H9 (cell line): ENCODE measurements around the gene CEACAM18. TPM values are rescaled to one million over a fixed set of nuclear protein-coding genes. Genes with fewer than 3 reads are reported as not detected.

Experiments
- DNase-seq: peaks from one replicate; pipeline ENCODE4 v3.0.0-alpha.2; 2017
- H2AFZ ChIP-seq: one replicate; pipeline ENCODE4 v1.6.1; 2013; ENCODE audit warnings: mild to moderate bottlenecking, low read length, control low read depth, moderate library complexity
- H2AK5ac ChIP-seq: 2 replicates; pipeline ENCODE4 v1.6.1; 2013; ENCODE audit warnings: low read length, control low read depth, mixed read lengths; ENCODE audit not compliant: insufficient read length
- H2BK120ac ChIP-seq: one replicate; pipeline ENCODE4 v1.6.1; 2013; ENCODE audit warnings: low read depth, mild to moderate bottlenecking, low read length, control low read depth, inconsistent platforms; ENCODE audit not compliant: poor library complexity, severe bottlenecking
- H2BK12ac ChIP-seq: 2 replicates; pipeline ENCODE4 v1.6.1; 2013; ENCODE audit warnings: low read length, control low read depth, mixed read lengths, low read depth; ENCODE audit not compliant: insufficient read length
- H2BK15ac ChIP-seq: 2 replicates; pipeline ENCODE4 v1.6.1; 2013; ENCODE audit warnings: low read depth, low read length, control low read depth
- H2BK20ac ChIP-seq: one replicate; pipeline ENCODE4 v1.6.1; 2013; ENCODE audit warnings: low read depth, mild to moderate bottlenecking, low read length, control low read depth, inconsistent platforms; ENCODE audit not compliant: poor library complexity, severe bottlenecking
- H2BK5ac ChIP-seq: 2 replicates; pipeline ENCODE4 v1.6.1; 2013; ENCODE audit warnings: low read length, control low read depth, mixed read lengths; ENCODE audit not compliant: insufficient read length
- H3K14ac ChIP-seq: 2 replicates; pipeline ENCODE4 v1.6.1; 2013; ENCODE audit warnings: low read length, control low read depth; ENCODE audit not compliant: insufficient read depth
- H3K18ac ChIP-seq: 2 replicates; pipeline ENCODE4 v1.6.1; 2013; ENCODE audit warnings: low read depth, mild to moderate bottlenecking, mixed read lengths, low read length, control low read depth; ENCODE audit not compliant: insufficient read length
- H3K23ac ChIP-seq: 2 replicates; pipeline ENCODE4 v1.6.1; 2013; ENCODE audit warnings: low read length, control low read depth, mixed read lengths, low read depth; ENCODE audit not compliant: insufficient read length
- H3K23me2 ChIP-seq: 2 replicates; pipeline ENCODE4 v1.6.1; 2013; ENCODE audit warnings: low read depth, mild to moderate bottlenecking, mixed read lengths, low read length, control low read depth; ENCODE audit not compliant: insufficient read length, poor library complexity, severe bottlenecking
- H3K27ac ChIP-seq: 2 replicates; pipeline ENCODE4 v1.5.1; 2013; ENCODE audit warnings: low read length, control low read depth, mixed read lengths, low read depth; ENCODE audit not compliant: insufficient read length
- H3K27me3 ChIP-seq: 2 replicates; pipeline ENCODE4 v1.6.1; 2013; ENCODE audit warnings: low read length, control low read depth, inconsistent platforms; ENCODE audit not compliant: insufficient read depth
- H3K4ac ChIP-seq: 2 replicates; pipeline ENCODE4 v1.6.1; 2013; ENCODE audit warnings: low read depth, mild to moderate bottlenecking, control low read depth, inconsistent platforms, low read length, moderate library complexity
- H3K4me1 ChIP-seq: 2 replicates; pipeline ENCODE4 v1.6.1; 2013; ENCODE audit warnings: low read length, control low read depth, inconsistent platforms; ENCODE audit not compliant: insufficient read depth
- H3K4me2 ChIP-seq: 2 replicates; pipeline ENCODE4 v1.6.1; 2013; ENCODE audit warnings: low read length, control low read depth, mixed read lengths; ENCODE audit not compliant: insufficient read length, insufficient read depth
- H3K56ac ChIP-seq: 2 replicates; pipeline ENCODE4 v1.6.1; 2013; ENCODE audit warnings: low read depth, mild to moderate bottlenecking, mixed read lengths, low read length, control low read depth; ENCODE audit not compliant: insufficient read length
- H3K79me1 ChIP-seq: 2 replicates; pipeline ENCODE4 v1.6.1; 2013; ENCODE audit warnings: low read depth, mild to moderate bottlenecking, moderate library complexity, low read length, control low read depth, inconsistent platforms; ENCODE audit not compliant: insufficient read depth, poor library complexity, severe bottlenecking
- H3K79me2 ChIP-seq: 2 replicates; pipeline ENCODE4 v1.6.1; 2013; ENCODE audit warnings: low read length, control low read depth, inconsistent platforms; ENCODE audit not compliant: insufficient read depth
- H3K9ac ChIP-seq: 2 replicates; pipeline ENCODE4 v1.6.1; 2013; ENCODE audit warnings: low read length, control low read depth, mixed read lengths; ENCODE audit not compliant: insufficient read length; ENCODE audit errors: extremely low read depth
- H3K9me3 ChIP-seq: one replicate; pipeline ENCODE4 v1.6.1; 2013; ENCODE audit warnings: low read depth, low read length, inconsistent platforms; ENCODE audit not compliant: control insufficient read depth
- H3T11ph ChIP-seq: one replicate; pipeline ENCODE4 v1.6.1; 2013; ENCODE audit warnings: mild to moderate bottlenecking, low read length, control low read depth, inconsistent platforms
- H4K20me1 ChIP-seq: one replicate; pipeline ENCODE4 v1.6.1; 2013; ENCODE audit not compliant: control insufficient read depth, insufficient read length, insufficient read depth
- H4K5ac ChIP-seq: 2 replicates; pipeline ENCODE4 v1.6.1; 2013; ENCODE audit warnings: low read depth, mild to moderate bottlenecking, mixed read lengths, low read length, control low read depth; ENCODE audit not compliant: insufficient read length
- H4K8ac ChIP-seq: replicated peaks from 2 replicates; pipeline ENCODE4 v1.6.1; 2013; ENCODE audit warnings: low read length, control low read depth, mixed read lengths, low read depth; ENCODE audit not compliant: insufficient read length
- H4K91ac ChIP-seq: 2 replicates; pipeline ENCODE4 v1.6.1; 2013; ENCODE audit warnings: low read depth, mild to moderate bottlenecking, moderate library complexity, mixed read lengths, low read length, control low read depth; ENCODE audit not compliant: insufficient read length
- H3K27ac Mint-ChIP-seq, 3 experiments: 2 replicates in 2 of 3; 3 replicates in 1 of 3; pipeline ENCODE4 v1.8.0; 2020 to 2021; ENCODE audit warnings: mixed read lengths in 3 of 3, mild to moderate bottlenecking in 1 of 3, moderate library complexity in 1 of 3
- H3K27me3 Mint-ChIP-seq: 2 replicates; pipeline ENCODE4 v1.8.0; 2021; ENCODE audit warnings: low read depth, mild to moderate bottlenecking, moderate library complexity, mixed read lengths
- H3K36me3 Mint-ChIP-seq, 3 experiments: 2 replicates in 2 of 3; 3 replicates in 1 of 3; pipeline ENCODE4 v1.8.0; 2020 to 2021; ENCODE audit warnings: low read depth in 3 of 3, mixed read lengths in 3 of 3; ENCODE audit not compliant: insufficient read depth in 1 of 3
- H3K4me1 Mint-ChIP-seq, 2 experiments: 2 replicates each; pipeline ENCODE4 v1.8.0; 2020; ENCODE audit warnings: mixed read lengths in 2 of 2
- H3K4me3 Mint-ChIP-seq, 2 experiments: 2 replicates in 1 of 2; 3 replicates in 1 of 2; pipeline ENCODE4 v1.8.0; 2020 to 2021; ENCODE audit warnings: mild to moderate bottlenecking in 2 of 2, mixed read lengths in 2 of 2, moderate library complexity in 1 of 2
- H3K9me3 Mint-ChIP-seq, 2 experiments: 2 replicates in 1 of 2; 3 replicates in 1 of 2; pipeline ENCODE4 v1.8.0; 2020; ENCODE audit warnings: mild to moderate bottlenecking in 2 of 2, mixed read lengths in 2 of 2, moderate library complexity in 1 of 2
- WGBS: extraction: QIAGEN DNeasy Blood & Tissue Kit; methylation state at CpG from one replicate; pipeline ENCODE4 v1.1.7; 2013; ENCODE audit warnings: missing lambda C conversion rate, low lambda C conversion rate, mixed read lengths; ENCODE audit not compliant: insufficient read length; ENCODE audit errors: extremely low coverage; 5-methylcytosine and 5-hydroxymethylcytosine counted together
- total RNA-seq: library from RNA; stranded (reverse); gene quantifications from 2 replicates; pipeline ENCODE4 v1.2.1, GENCODE V29; 2021
- TF ChIP-seq, protein P1 (sequence below): fragments of 200-600 bp; sonication (generic); conservative IDR thresholded peaks from 3 replicates; pipeline ENCODE4 v1.8.0; 2021; ENCODE audit warnings: antibody characterized with exemption, mild to moderate bottlenecking

CEACAM18 gene
- total RNA-seq, 1 experiment from 2014 or later, result not detected

DNA sequence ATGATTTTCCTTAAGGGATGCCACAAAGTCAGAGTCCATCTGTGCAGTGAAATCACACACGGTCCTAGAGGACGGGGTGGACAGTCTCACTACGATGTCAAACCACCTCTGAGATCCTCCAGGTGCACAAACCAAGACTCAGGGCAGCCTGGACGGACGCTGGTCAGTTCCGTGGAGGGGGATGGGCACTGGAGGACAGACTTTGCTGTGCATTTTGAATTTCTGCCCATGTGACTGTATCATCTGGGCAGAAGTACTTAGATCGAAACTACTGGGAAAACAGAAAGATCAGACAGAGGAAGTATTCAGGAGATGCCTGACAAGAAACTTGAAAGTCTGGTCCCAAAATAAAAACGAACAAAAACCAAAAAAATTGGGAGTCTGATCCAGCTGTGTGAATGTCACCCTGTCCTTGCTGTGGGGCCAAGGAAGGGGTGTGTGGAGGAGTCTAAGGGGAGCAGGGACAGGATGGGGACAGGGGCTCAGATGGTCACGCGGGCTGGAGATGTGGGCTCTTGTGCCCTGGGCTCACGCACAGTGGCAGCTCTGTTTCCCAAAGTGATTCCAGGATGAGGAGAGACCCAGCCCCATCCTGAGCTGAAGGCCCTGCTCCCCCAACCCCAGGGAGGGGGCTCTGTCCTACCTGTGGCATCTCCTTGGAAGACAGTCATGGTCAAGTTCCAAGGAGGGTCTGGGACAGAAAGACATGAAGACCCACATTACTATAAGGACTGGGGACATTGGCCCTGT is 21.6 kb upstream of the CEACAM18 start:
- peaks cover 24% of the 10 kb centered on the region for H3K27me3 Mint-ChIP-seq
- Histone ChIP-seq H2BK5ac (no peak overlapping the region), H3K27ac (no peak overlapping the region), H3K4me2 (no peak overlapping the region), H3K27me3 (no peaks in the 10 kb centered on the region), H2BK120ac (no peak overlapping the region), H3K23me2 (no peaks in the 10 kb centered on the region), H3K4me1 (no peaks in the 10 kb centered on the region), H4K20me1 (no peaks in the 10 kb centered on the region), H2BK20ac (no peak overlapping the region), H3K9me3 (no peaks in the 10 kb centered on the region), H2BK12ac (no peak overlapping the region), H3T11ph (no peak overlapping the region), H3K9ac (no peak overlapping the region), H4K91ac (no peak overlapping the region), H3K79me1 (no peaks in the 10 kb centered on the region), H3K23ac (no peak overlapping the region), H2AK5ac (no peak overlapping the region), H4K8ac (no peak overlapping the region), H3K4ac (no peak overlapping the region), H4K5ac (no peak overlapping the region), H3K14ac (no peak overlapping the region; the same call in 1 of the 2 replicates), H3K79me2 (no peaks in the 10 kb centered on the region), H3K18ac (no peak overlapping the region), H2AFZ (no peak overlapping the region), H3K56ac (no peak overlapping the region), H2BK15ac (no peak overlapping the region)
- H3K4me3 Mint-ChIP-seq, result no peak overlapping the region
- TF ChIP-seq, protein P1, sequence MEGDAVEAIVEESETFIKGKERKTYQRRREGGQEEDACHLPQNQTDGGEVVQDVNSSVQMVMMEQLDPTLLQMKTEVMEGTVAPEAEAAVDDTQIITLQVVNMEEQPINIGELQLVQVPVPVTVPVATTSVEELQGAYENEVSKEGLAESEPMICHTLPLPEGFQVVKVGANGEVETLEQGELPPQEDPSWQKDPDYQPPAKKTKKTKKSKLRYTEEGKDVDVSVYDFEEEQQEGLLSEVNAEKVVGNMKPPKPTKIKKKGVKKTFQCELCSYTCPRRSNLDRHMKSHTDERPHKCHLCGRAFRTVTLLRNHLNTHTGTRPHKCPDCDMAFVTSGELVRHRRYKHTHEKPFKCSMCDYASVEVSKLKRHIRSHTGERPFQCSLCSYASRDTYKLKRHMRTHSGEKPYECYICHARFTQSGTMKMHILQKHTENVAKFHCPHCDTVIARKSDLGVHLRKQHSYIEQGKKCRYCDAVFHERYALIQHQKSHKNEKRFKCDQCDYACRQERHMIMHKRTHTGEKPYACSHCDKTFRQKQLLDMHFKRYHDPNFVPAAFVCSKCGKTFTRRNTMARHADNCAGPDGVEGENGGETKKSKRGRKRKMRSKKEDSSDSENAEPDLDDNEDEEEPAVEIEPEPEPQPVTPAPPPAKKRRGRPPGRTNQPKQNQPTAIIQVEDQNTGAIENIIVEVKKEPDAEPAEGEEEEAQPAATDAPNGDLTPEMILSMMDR, result no peak
- peaks cover 0 to 4% of the 10 kb centered on the region in 2 experiments; a peak in 2 of 4 replicates for H3K4me1 Mint-ChIP-seq
- H3K9me3 Mint-ChIP-seq, result peaks cover 4 to 96% of the 10 kb centered on the region in 2 experiments; a peak in 4 of 5 replicates
- DNase-seq, result no peak
- no peak overlapping the region for H3K27ac Mint-ChIP-seq
- no CpG with 5 or more reads among the region's 11 CpGs for WGBS
- peaks cover 0 to 9% (median 0%) of the 10 kb centered on the region in 3 experiments; a peak in 1 of 7 replicates for H3K36me3 Mint-ChIP-seq
